Left lung (tissue), 10 donors: Measurements from ENCODE around the gene LCOR. TPM values are rescaled to one million over a fixed set of nuclear protein-coding genes. Genes with fewer than 3 reads are reported as not detected.

Experiments used
- ATAC-seq: fragments of 200-7000 bp; cut with Tn5 transposase; one replicate; pipeline ENCODE4 v1.9.1; 2020; ENCODE audit warnings: moderate library complexity
- DNase-seq, 4 donors: peaks; one replicate each; pipeline ENCODE4 v3.0.0-alpha.2; 2013 to 2020
- H3K27ac ChIP-seq, 2 donors: fragments of 200-600 bp; sonication (generic) in 1 of 2; one replicate each; pipeline versions ENCODE4 v1.5.0 to v1.8.0; 2020 to 2021
- H3K27me3 ChIP-seq, 2 donors: fragments of 200-600 bp; sonication (generic) in 1 of 2; one replicate each; pipeline versions ENCODE4 v1.5.0 to v1.8.0; 2020 to 2021
- H3K36me3 ChIP-seq, 2 donors: fragments of 200-600 bp; sonication (generic) in 1 of 2; one replicate each; pipeline versions ENCODE4 v1.5.0 to v1.8.0; 2020 to 2021
- H3K4me1 ChIP-seq, 2 donors: fragments of 200-600 bp; one replicate each; pipeline ENCODE4 v1.8.0; 2021
- H3K4me3 ChIP-seq, 2 donors: fragments of 200-600 bp; sonication (generic) in 1 of 2; one replicate each; pipeline versions ENCODE4 v1.5.0 to v1.8.0; 2020 to 2021; ENCODE audit warnings: mild to moderate bottlenecking in 1 of 2
- H3K9me3 ChIP-seq, 2 donors: fragments of 200-600 bp; sonication (generic) in 1 of 2; one replicate each; pipeline versions ENCODE4 v1.5.0 to v1.8.0; 2020 to 2021
- intact Hi-C, 2 donors: fragments of 100-400 bp; cut with DNase I; formaldehyde crosslinking; loops; one replicate each; pipeline versions ENCODE4 v1.11.2 to v1.14.2; 2022
- polyA plus RNA-seq, 6 donors: library from polyadenylated mRNA; unstranded; fragments of 120-200 nt; gene quantifications; one replicate each; pipeline ENCODE4 v1.2.1, GENCODE V29; 2013; ENCODE audit not compliant: insufficient read length in 6 of 6
- total RNA-seq, 2 donors: library from RNA; stranded (reverse); fragmentation: NEBNext Ultra II Directional; extraction: Animal tissue kit (Norgen Biotek cat#: 25700); gene quantifications; one replicate each; pipeline ENCODE4 v1.2.1, GENCODE V29; 2021
- TF ChIP-seq, protein P1 (sequence below), 2 donors: fragments of 200-600 bp; sonication (generic) in 1 of 2; IDR thresholded peaks; one replicate each; pipeline versions ENCODE4 v1.5.0 to v1.8.0; 2021; ENCODE audit warnings: antibody characterized with exemption in 2 of 2
- donor health status: DM: no; HTN: yes; CAD: no.
- donor health status: DM: no; HTN: no; CAD: no.

Gene LCOR
- total and polyA plus RNA-seq, 8 donors: 20.8 to 29.6 (median 22.9) TPM

DNA sequence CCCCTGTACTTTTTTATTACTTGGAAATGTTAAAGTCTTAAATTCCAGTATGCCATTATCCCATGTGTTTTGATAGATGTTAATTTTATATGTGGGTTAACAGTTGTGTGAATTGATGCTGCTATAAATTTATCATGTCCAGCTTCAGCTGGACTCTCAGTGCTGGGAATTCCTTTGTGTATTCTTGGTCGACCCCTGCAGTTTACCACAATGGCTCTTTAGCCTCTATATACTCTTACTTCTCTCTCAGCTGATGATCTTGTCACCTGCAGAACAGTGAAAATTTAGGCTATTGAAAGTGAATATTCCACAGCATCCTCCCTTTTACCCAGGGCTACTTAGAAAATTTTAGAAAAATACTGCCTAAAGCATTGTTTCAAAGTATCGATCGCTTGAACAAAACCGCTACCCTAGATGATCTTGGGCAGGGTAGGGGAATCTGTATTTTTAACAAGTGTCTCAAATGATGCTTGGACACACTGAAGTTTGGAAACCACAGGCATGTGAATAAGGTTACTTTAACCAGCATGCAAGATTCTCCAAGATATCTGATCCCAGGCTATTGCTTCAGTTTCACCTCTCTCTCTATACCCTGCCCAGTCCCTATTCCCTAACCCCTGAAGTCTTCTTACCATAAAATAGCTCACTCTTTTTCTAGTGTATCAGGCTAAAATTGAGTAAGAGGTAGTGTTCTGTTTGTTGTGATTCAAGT, 25.4 kb downstream of the LCOR start:
- no peak for DNase-seq
- H3K27me3 ChIP-seq: no peaks in the 10 kb centered on the region

DNA sequence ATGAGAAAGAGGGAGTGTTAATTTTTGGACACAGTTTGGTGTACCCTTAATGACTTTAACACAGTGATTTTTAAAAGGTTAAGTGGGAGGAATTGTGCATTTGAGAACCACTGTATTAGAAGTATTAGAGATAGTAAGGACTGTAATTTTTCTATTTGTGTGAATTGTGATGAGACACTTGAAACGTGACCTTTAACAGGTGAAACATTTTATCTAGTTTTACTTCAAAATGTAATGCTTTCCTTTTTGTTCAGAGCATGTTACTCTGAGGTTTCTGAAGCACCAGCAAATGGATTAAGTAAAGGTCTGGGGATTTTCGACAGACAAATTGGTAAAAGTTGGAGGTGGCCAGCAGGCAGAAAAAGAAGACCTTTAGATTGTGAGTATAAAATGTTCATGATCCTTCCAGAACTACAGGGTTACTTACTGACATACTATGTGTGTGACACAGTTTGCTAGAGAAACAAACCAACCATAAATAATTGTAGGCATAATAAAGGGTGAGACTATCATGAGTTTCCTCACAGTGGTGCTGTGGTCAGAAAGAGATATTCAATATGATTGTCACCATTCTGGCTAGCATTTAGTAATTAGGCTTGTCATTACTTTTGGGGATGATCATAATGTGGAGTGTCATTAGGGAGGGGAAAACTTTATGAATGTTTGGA, 26.1 kb downstream of the LCOR start:
- Histone ChIP-seq H3K9me3 (no peaks in the 10 kb centered on the region), H3K27ac (no peak overlapping the region), H3K27me3 (no peaks in the 10 kb centered on the region), H3K4me3 (no peak overlapping the region), H3K36me3 (peaks cover 0 to 27% of the 10 kb centered on the region in 2 donors), H3K4me1 (peaks cover 0 to 7% of the 10 kb centered on the region in 2 donors)
- no peak for ATAC-seq
- TF ChIP-seq, protein P1, sequence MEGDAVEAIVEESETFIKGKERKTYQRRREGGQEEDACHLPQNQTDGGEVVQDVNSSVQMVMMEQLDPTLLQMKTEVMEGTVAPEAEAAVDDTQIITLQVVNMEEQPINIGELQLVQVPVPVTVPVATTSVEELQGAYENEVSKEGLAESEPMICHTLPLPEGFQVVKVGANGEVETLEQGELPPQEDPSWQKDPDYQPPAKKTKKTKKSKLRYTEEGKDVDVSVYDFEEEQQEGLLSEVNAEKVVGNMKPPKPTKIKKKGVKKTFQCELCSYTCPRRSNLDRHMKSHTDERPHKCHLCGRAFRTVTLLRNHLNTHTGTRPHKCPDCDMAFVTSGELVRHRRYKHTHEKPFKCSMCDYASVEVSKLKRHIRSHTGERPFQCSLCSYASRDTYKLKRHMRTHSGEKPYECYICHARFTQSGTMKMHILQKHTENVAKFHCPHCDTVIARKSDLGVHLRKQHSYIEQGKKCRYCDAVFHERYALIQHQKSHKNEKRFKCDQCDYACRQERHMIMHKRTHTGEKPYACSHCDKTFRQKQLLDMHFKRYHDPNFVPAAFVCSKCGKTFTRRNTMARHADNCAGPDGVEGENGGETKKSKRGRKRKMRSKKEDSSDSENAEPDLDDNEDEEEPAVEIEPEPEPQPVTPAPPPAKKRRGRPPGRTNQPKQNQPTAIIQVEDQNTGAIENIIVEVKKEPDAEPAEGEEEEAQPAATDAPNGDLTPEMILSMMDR (IDR thresholded peaks at IDR 0.05): no peak
- intact Hi-C loops: no loop called here
- no peak for DNase-seq

More for the DNA sequence above, 25.4 kb downstream of the LCOR start:
- Histone ChIP-seq H3K9me3 (no peaks in the 10 kb centered on the region), H3K36me3 (peaks cover 0 to 27% of the 10 kb centered on the region in 2 donors), H3K27ac (no peak overlapping the region), H3K4me1 (peaks cover 0 to 5% of the 10 kb centered on the region in 2 donors), H3K4me3 (no peak overlapping the region)
- no peak for ATAC-seq
- intact Hi-C loops: no loop called here
- TF ChIP-seq, protein P1 (IDR thresholded peaks at IDR 0.05): no peak

DNA sequence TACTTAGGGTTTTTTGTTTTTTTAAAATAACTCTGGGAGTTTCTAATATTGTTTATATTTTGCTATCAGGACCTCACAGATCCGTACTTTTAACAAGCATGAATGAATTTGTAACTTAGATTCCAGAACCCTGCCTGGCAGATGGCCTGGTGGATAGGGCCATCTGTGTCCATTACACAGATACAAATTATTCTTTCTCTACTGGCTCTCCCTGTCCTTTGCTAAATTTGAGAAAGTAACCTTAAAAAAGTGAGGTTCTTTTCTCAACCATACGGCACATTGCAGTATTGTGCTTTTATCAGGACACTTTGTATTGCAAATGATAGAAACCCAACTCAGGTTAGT, 26.6 kb downstream of the LCOR start:
- H3K9me3 ChIP-seq: no peaks in the 10 kb centered on the region
- no peak overlapping the region for H3K27ac ChIP-seq
- H3K4me3 ChIP-seq: no peak overlapping the region
- ATAC-seq (no peak), DNase-seq (no peak)
- H3K4me1 ChIP-seq: peaks cover 0 to 11% of the 10 kb centered on the region in 2 donors
- intact Hi-C loops: no loop called here
- H3K36me3 ChIP-seq: peaks cover 0 to 27% of the 10 kb centered on the region in 2 donors
- TF ChIP-seq, protein P1 (IDR thresholded peaks at IDR 0.05): no peak
- H3K27me3 ChIP-seq: no peaks in the 10 kb centered on the region

DNA sequence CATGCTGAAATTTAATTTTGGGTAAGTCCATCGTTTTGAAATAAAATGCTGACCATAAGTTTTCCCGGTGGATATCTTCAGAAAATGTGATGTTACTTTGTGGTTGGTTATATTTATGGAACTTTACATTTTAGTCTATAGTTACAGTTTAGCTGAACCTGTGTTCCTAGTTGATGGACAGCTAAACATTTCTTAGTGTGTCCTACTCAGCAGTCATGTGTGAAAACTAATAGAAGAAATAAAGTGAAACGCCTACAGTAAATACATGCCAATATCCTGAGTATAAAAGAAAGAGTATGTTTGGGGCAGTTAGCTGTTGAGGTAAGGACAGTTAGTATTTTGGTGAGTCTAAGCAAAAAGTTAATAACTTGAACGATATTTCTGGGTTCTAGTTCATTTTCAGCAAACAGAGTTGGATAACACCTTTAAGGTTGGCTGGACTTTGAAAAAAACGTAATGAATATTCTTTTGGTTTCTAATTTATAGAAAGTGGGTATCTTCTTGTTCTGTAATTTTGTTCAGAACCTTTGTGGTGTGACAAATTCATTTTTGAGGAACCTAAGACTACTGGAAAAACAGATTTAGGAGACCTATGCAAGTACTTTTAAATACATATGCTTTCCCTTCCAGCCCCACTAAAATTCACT, 28.7 kb downstream of the LCOR start:
- TF ChIP-seq, protein P1 (IDR thresholded peaks at IDR 0.05): no peak
- intact Hi-C loops: no loop called here
- Histone ChIP-seq H3K4me3 (no peak overlapping the region), H3K36me3 (peaks cover 0 to 27% of the 10 kb centered on the region in 2 donors), H3K27ac (no peak overlapping the region), H3K9me3 (no peaks in the 10 kb centered on the region), H3K27me3 (no peaks in the 10 kb centered on the region), H3K4me1 (peaks cover 10 to 25% of the 10 kb centered on the region in 2 donors)
- DNase-seq (no peak), ATAC-seq (no peak)

DNA sequence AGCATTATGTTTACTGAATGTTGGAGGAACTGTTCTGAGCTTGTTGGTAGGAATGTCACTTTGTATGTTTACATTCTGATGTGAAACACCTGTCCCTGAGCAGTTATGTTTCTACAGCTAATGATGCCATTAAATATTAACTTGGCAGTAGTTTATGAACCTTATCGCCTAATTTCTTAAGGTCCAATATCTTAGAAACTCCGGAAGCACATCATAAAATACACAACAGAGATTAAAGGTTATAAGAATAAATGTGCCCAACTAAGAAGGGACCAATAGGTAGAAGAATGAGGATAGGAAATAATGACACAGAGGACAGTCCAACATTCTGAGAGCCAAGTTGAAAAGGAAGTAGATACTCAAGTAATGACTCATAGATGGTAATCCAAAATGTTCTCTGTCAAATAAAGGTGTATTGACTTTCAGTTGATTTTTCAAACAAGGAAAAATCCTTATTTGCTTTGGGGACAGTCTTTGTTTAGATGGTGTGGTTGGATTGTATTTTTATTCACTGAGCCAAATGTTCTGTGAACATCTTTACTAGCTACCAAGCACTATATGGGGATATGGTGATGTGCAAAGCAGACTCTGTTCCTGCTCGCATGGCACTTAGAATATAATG, 31.9 kb downstream of the LCOR start:
- peak; percentile 85 for ATAC-seq
- TF ChIP-seq, protein P1 (IDR thresholded peaks at IDR 0.05): no peak
- Histone ChIP-seq H3K4me3 (no peak overlapping the region), H3K27me3 (no peaks in the 10 kb centered on the region), H3K4me1 (peaks cover 10 to 20% of the 10 kb centered on the region in 2 donors), H3K36me3 (peaks cover 0 to 19% of the 10 kb centered on the region in 2 donors), H3K9me3 (no peaks in the 10 kb centered on the region), H3K27ac (peak overlapping the region; percentile 4 to 46)
- DNase-seq: no peak
- intact Hi-C loops: no loop called here
